Testis (tissue), 2 donors: ENCODE results near the gene TBC1D22A.

ENCODE experiments used
- POLR2A ChIP-seq: fragments of 450-650 bp; IDR thresholded peaks from one replicate; pipeline ENCODE4 v1.6.1; 2017; ENCODE audit warnings: antibody characterized with exemption, mild to moderate bottlenecking, moderate library complexity
- TF ChIP-seq, protein P1 (sequence below), 3 experiments: fragments of 450-650 bp in 2 of 3; fragments of 200-600 bp in 1 of 3; sonication (generic) in 1 of 3; IDR thresholded peaks; one replicate each; pipeline ENCODE4 v1.5.1; 2016 to 2019; ENCODE audit warnings: antibody characterized with exemption in 3 of 3, mild to moderate bottlenecking in 2 of 3, moderate library complexity in 1 of 3

DNA sequence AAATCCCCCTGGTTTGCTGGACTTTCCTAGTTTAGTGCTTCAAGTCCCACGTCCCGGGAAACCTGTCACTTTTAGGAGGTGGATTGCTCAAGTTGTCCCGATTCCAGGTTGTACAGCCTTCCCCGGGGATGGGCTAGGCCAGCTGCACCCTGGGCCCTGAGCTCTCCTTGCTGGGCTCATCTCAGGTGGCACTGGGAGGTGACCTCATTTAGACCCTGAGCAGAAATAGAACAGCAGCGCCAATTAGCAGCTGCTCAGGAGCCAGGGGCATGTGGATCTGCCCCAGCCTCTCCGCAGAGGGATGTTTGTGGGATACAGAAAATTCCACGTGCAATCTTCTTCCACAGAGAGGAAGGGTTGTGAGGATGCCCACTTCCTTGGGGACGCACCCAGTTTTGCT lies 14.8 kb upstream of the TBC1D22A start:
- TF ChIP-seq, protein P1, sequence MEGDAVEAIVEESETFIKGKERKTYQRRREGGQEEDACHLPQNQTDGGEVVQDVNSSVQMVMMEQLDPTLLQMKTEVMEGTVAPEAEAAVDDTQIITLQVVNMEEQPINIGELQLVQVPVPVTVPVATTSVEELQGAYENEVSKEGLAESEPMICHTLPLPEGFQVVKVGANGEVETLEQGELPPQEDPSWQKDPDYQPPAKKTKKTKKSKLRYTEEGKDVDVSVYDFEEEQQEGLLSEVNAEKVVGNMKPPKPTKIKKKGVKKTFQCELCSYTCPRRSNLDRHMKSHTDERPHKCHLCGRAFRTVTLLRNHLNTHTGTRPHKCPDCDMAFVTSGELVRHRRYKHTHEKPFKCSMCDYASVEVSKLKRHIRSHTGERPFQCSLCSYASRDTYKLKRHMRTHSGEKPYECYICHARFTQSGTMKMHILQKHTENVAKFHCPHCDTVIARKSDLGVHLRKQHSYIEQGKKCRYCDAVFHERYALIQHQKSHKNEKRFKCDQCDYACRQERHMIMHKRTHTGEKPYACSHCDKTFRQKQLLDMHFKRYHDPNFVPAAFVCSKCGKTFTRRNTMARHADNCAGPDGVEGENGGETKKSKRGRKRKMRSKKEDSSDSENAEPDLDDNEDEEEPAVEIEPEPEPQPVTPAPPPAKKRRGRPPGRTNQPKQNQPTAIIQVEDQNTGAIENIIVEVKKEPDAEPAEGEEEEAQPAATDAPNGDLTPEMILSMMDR (IDR thresholded peaks at IDR 0.05): no peak
- no peak for TF ChIP-seq POLR2A
